CD4-positive, alpha-beta T cell treated with Interleukin-12 subunit alpha and Interleukin-12 subunit beta, for 1 hour (primary cell): ENCODE data around the gene OSBPL10.

Experiments used
- DNase-seq: peaks from one replicate; pipeline ENCODE4 v3.0.0-alpha.2; 2020

The OSBPL10 gene

DNA sequence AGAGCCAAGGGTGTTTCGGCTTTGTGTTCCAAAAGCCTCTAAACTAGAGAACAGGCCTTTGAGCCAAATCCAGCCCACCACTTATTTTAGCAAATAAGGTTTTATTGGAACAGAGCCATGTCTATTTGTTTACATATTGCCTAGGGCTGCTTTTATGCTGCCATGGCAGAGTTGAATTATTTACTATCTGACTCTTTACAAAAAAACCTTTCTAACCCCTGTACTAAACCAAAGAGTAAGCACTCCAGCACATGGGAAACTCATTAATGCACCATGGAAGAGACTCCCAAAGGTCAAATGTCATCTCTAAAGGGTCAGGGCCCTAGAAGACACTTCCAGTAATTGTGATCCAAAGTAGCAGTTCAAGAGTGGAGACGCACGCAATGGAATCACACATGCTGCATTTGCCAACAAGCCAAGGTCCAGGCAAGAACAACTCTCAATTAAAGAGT, 22.3 kb downstream of the OSBPL10 start:
- no peak for DNase-seq

DNA sequence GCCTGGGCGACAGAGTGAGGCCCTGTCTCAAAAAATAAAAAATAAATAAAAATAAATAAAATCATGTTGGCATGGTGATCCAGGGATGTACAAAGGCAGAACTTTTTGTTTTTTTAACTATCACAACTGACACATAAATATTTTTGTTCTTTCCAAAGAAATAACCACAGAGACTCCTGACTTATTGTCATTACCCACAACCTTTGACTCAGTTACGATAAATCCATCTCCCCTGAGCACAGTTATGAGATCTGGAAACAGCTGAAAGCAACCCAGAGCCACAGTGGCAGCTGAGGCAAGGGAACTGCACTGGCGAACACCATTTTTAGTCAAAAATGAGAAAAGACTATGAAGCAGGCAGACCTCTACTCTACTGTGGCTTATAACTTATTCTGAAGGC, 24.0 kb downstream of the OSBPL10 start:
- no peak for DNase-seq

DNA sequence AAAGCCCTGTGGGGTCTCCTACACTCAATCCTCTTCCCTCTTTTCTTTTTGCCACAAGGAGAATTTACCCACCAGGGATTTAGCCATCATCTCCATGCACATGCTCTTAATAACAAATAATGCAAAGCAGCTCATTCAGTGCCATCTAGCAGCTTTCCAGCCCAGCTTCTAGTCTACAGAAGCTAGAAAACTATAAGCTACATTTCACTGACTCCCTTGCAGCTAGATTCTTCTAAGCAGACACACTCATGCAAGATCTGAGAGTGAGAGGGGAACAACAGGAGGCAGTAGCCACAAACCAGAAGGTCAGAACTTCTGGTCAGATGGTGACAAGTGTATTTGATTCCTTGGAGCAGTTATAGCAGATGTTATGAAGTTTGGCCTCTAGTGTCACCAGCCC, 25.5 kb downstream of the OSBPL10 start:
- no peak for DNase-seq

DNA sequence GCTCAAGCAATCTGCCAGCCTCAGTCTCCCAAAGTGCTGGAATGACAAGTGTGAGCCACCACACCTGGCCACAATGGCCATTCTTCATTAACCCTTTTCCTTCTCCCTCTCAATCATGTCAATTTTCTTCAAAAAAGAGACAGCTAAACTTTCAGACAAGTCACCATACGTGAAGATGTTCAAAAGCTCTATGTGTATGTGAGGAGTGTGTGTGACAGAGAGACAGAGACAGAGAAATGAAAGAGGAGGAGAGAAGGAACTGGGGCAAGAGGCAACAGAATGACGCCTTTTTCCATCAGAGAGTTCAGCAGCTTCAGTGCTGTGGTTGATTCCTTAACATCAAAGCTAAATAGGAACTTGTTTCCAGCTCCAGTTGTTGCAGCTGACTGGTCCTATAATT, 27.4 kb downstream of the OSBPL10 start:
- no peak for DNase-seq

GRCh38 chr3:31953091-31953490, 28.0 kb downstream of the OSBPL10 start:
- DNase-seq: no peak

- no peak for DNase-seq
Observed at GRCh38 chr3:31952205-31952604, 28.9 kb downstream of the OSBPL10 start.

- no peak for DNase-seq
Observed at GRCh38 chr3:31948280-31948679, 32.8 kb downstream of the OSBPL10 start.

DNA sequence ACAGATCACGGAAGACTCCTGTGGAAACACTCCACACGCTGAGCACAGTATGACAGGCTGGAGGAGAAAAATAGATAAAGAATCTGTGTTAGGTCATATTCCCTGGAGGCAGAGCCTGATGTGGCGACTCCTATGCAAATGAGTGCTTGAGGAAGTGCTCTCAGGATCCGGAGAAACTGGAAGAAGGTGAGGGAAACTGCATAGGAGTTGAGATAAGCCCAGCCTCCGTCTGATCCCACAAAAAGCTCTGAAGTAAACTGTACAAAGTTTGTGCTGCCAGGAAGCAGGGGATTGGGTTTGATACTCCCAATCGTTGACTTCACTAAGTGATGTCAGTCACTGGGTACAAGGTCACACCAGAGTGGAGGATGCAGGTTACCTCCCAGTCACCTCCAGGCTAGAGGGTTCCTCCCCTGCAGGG, 33.4 kb downstream of the OSBPL10 start:
- DNase-seq: no peak

GRCh38 chr3:31947162-31947561, 33.9 kb downstream of the OSBPL10 start:
- DNase-seq: no peak

GRCh38 chr3:31946484-31947081, 34.5 kb downstream of the OSBPL10 start:
- DNase-seq: no peak

- DNase-seq: no peak
Observed at GRCh38 chr3:31945738-31946052, 35.4 kb downstream of the OSBPL10 start.

- no peak for DNase-seq
Observed at GRCh38 chr3:31943041-31943440, 38.0 kb downstream of the OSBPL10 start.

GRCh38 chr3:31942446-31942845, 38.6 kb downstream of the OSBPL10 start:
- no peak for DNase-seq

- DNase-seq: no peak
Observed at GRCh38 chr3:31937225-31937624, 43.8 kb downstream of the OSBPL10 start.

DNA sequence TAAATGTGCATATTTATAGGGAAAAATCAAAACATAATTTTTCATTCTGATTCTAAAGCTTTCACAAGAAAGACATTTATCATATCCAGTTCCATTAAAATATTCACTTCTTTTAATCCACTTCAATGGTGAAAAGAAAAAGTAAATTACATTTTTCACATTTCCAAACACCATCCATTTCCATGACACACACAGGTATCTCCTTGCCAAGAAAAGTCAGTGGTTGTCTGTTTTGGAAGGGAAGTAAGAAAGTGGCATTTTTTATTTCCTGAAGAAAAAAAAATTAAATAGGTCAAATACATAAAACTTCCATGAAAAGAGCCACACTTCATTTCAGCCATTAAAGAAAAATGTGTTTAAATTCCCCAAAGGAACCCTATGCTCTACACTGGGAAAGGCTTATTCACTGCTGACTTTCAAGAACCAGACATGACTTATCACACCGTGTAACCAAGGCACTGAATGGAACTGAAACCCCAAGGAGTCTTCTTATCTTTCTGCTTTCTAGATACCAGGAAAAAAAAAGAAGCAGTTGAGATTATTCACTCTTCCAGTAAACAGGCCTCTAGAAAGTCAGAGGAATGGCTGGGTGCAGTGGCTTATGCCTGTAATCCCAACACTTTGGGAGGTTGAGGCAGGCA, 44.5 kb downstream of the OSBPL10 start:
- no peak for DNase-seq

- DNase-seq: no peak
Observed at GRCh38 chr3:31934866-31935265, 46.2 kb downstream of the OSBPL10 start.

DNA sequence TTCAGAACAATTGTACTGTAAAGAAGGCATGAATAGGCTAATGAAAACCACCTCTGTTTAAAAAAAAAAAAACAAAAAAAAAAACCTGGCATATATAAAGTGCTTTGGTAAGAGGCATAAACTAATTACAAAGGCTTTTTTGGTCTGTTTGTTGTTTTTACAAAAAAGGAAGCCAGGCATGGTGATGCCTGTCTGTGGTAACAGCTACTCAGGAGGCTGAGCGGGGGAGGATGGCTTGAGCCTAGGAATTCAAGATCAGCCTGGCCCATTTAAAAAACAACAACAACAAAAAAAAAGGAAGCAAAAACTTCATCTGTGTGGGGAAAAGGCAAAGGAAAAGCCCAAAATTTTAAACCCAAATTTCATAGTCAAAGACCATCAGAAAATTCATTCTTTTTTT, 47.0 kb downstream of the OSBPL10 start:
- DNase-seq: no peak

DNA sequence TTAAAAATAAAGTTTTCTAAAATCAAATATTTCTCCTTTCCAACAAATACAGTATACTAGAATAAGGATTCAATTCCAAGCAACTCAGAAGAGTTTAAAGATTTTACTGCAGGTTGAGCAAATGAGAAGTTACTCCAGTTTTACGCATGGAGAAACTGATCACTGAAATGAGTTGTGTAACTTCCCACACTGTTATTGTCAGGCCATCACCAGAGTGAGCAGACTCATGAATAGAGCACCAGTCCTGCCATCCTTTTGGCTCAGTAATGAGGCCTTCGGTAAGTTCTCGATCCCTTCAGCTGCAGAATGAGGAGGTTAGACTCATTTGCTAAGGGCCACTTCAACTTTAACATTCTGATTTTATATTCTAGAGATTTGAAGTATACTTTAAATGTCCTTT, 48.1 kb downstream of the OSBPL10 start:
- DNase-seq: no peak

GRCh38 chr3:31929826-31930502, 51.1 kb downstream of the OSBPL10 start:
- no peak for DNase-seq

DNA sequence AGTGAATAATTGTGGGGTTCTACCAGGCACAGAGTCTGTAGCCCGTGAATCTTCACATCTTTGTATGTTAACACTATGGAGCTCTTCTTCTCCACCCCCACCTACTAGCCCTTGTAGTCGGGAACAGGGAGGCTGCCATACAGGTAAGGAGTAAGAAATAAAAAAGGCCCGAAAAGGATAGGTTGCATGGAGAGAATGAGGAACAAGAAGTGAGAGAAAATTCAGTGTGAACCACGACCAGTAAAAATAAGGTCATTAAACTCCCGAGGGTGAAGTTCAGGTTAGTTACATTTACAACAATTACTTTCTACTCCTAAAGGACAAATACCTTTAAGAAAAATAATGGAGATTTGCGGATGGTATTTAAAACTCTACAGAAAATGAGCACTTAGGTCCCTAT, 53.3 kb downstream of the OSBPL10 start:
- DNase-seq: no peak

- no peak for DNase-seq
Observed at GRCh38 chr3:31926543-31926942, 54.5 kb downstream of the OSBPL10 start.

DNA sequence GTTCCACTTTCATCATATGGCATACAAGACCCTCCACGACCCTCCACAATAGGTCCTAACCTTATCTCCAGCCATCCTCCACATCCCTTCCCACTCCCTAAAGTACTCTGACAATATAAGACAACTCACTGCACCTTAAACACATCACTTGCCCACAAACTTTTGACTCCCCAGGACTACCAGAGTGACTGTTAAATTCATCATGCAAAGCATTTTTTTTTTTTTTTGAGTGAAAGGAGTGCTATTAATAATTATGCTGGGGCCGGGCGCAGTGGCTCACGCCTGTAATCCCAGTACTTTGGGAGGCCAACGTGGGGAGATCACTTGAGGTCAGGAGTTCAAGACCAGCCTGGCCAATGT, 55.8 kb downstream of the OSBPL10 start:
- DNase-seq: no peak

DNA sequence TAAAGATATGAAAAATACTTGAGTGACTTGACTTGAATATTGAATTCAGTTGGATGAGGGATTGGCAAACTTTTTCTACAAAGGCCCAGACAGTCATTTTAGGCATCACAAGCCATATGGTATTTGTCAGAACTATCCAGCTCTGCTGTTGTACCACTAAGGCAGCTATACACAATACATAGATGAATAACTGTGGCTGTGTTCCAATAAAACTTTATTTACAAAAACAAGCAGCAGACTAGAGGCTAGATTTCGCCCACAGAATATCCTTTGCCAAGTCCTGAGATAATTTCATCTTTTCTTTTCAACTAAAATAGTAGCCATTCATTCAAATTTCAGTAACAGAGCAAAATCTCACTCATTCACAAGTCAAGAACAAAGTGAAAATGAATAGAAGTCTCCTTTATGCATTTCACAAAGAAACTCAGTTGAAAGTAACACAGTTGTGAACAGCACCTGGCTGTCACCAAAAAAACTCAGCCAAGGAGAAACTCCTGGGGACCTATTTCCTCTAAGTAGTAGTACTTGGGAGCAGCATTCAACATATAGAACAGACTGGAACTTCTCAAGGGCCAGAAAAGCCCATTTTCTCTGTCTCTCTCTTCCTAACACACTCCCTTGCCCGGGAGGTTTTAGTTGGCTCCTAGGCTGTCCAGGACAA, 56.3 kb downstream of the OSBPL10 start:
- no peak for DNase-seq

DNA sequence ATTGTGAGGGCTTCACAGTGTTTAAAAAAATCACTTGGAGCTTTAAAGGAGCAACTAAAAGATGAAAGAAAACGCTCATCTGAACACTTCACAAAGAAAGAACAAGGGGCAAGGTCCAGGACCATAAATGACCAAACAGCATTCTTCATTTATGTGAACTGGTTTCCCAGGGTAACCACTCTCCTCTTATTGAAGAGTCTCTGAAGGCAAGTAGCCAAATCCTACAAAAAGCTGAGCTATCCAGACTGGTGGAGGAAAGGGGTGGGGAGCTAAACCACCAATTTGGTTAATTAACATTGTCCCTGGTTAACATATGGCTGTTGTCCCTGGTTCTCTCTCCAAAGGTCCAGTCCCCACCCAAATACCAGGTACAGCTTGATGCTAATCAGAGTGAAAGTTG, 58.1 kb downstream of the OSBPL10 start:
- no peak for DNase-seq
